ENCODE measurements around the gene PMS2. TPM values are rescaled to one million over a fixed set of nuclear protein-coding genes. Genes with fewer than 3 reads are reported as not detected.

Gene PMS2
- polyA plus RNA-seq, 1 donor (not counting 4 experiments of a cell fraction or from before 2014, with no cell fraction given), result 12.7 TPM

DNA sequence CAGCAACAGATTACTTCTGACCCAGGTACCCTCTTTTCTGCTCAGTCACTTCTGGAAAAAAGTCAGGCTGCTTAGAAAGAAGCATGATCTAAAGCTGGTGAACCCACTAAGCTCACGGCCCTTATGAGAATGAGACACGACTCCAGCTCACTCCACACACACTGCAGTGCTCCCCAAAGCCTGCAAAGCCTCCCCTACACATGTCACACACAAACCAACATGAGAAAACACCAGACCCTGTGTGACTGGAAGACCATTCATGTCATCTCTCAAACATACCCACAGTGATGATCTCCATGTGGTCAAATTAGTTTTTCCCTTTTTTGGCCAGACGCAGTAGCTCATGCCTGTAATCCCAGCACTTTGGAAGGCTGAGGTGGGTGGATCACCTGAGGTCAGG lies 22.7 kb upstream of the PMS2 start:
- DNase-seq (ENCODE audit: low read depth, low spot score) (no peak), FAIRE-seq (no peak)
- Histone ChIP-seq H3K4me1 (ENCODE audit: control insufficient read depth, extremely low read depth, insufficient read depth, low read length) (no peaks in the 10 kb centered on the region), H3K4me3 (ENCODE audit: control insufficient read depth in 2 of 3, extremely low read depth in 1 of 3, insufficient read depth in 2 of 3, low read depth in 1 of 3, low read length in 3 of 3) (no peak overlapping the region), H3K79me2 (ENCODE audit: control insufficient read depth, insufficient read depth, low read length) (peaks cover 2% of the 10 kb centered on the region), H3K27me3 (ENCODE audit: control insufficient read depth, extremely low read depth, insufficient read depth, low read length) (no peaks in the 10 kb centered on the region), H3K9ac (ENCODE audit: control insufficient read depth, extremely low read depth, insufficient read depth, low read length) (no peak overlapping the region), H2AFZ (ENCODE audit: control insufficient read depth, low read length) (no peak overlapping the region), H3K9me1 (ENCODE audit: control insufficient read depth, extremely low read depth, insufficient read depth, low read length) (no peaks in the 10 kb centered on the region), H3K27ac (ENCODE audit: control insufficient read depth, insufficient read depth, low read length) (no peak overlapping the region), H3K9me3 (ENCODE audit: control insufficient read depth, low read depth, low read length) (no peaks in the 10 kb centered on the region), H4K20me1 (ENCODE audit: control insufficient read depth, extremely low read depth, insufficient read depth, low read length) (no peaks in the 10 kb centered on the region), H3K36me3 (ENCODE audit: control insufficient read depth in 2 of 2, extremely low read depth in 1 of 2, insufficient read depth in 2 of 2, low read length in 2 of 2) (peaks cover 21 to 31% of the 10 kb centered on the region in 2 experiments), H3K4me2 (ENCODE audit: control insufficient read depth, extremely low read depth, insufficient read depth, low read depth, low read length) (no peak overlapping the region)
- no peak for TF ChIP-seq EZH2 (IDR thresholded peaks at IDR 0.05; ENCODE audit: low read length)
- TF ChIP-seq, protein P1, sequence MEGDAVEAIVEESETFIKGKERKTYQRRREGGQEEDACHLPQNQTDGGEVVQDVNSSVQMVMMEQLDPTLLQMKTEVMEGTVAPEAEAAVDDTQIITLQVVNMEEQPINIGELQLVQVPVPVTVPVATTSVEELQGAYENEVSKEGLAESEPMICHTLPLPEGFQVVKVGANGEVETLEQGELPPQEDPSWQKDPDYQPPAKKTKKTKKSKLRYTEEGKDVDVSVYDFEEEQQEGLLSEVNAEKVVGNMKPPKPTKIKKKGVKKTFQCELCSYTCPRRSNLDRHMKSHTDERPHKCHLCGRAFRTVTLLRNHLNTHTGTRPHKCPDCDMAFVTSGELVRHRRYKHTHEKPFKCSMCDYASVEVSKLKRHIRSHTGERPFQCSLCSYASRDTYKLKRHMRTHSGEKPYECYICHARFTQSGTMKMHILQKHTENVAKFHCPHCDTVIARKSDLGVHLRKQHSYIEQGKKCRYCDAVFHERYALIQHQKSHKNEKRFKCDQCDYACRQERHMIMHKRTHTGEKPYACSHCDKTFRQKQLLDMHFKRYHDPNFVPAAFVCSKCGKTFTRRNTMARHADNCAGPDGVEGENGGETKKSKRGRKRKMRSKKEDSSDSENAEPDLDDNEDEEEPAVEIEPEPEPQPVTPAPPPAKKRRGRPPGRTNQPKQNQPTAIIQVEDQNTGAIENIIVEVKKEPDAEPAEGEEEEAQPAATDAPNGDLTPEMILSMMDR (optimal IDR thresholded peaks at IDR 0.05 in 1 of 3, IDR thresholded peaks at IDR 0.05 in 1 of 3, conservative IDR thresholded peaks at IDR 0.05 in 1 of 3; ENCODE audit: extremely low read depth in 1 of 3, insufficient read depth in 2 of 3, low read length in 3 of 3), result no peak
- dilution Hi-C loops (cut with MboI; ENCODE audit: extremely low pct_ligation_motif_present, low sequenced_read_pairs), result no loop called here

DNA sequence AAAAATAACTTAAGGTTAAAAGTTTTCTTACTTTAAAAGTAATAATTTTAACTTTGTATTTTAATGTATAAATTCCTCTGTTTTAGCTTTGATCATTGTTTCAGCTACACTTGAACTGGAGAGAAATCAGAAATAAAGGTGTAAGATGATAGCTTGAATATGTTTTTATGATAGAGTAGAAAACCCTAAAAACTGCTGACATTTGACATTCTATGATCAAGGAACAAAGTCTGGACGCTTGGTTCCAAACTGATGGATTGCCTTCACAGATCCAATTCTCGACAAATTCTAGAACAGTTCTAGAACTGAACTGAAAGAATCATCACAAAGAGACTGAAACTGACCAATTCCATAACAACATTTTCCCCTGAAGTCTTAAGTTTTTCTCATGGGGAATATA lies 22.1 kb upstream of the PMS2 start, which contains the start of gene ANKRD61:
Gene ANKRD61, plus strand, starts transcription at position 389 of the 400 bp plus-strand sequence. Its CDS starts 0 bp downstream, at position 389.
- no peaks in the 10 kb centered on the region for H3K27me3 ChIP-seq (ENCODE audit: control insufficient read depth, extremely low read depth, insufficient read depth, low read length)
- FAIRE-seq, result no peak
- DNase-seq (ENCODE audit: low read depth, low spot score), result no peak
- no peaks in the 10 kb centered on the region for H3K4me1 ChIP-seq (ENCODE audit: control insufficient read depth, extremely low read depth, insufficient read depth, low read length)
- peaks cover 19 to 32% of the 10 kb centered on the region in 2 experiments for H3K36me3 ChIP-seq (ENCODE audit: control insufficient read depth in 2 of 2, extremely low read depth in 1 of 2, insufficient read depth in 2 of 2, low read length in 2 of 2)
- dilution Hi-C loops (cut with MboI; ENCODE audit: extremely low pct_ligation_motif_present, low sequenced_read_pairs), result no loop called here
- no peak within 1 kb of the TSS for H3K4me2 ChIP-seq (ENCODE audit: control insufficient read depth, extremely low read depth, insufficient read depth, low read depth, low read length)
- H4K20me1 ChIP-seq (ENCODE audit: control insufficient read depth, extremely low read depth, insufficient read depth, low read length), result no peaks in the 10 kb centered on the region
- no peak within 1 kb of the TSS for H2AFZ ChIP-seq (ENCODE audit: control insufficient read depth, low read length)
- H3K9me1 ChIP-seq (ENCODE audit: control insufficient read depth, extremely low read depth, insufficient read depth, low read length), result no peaks in the 10 kb centered on the region
- no peak within 1 kb of the TSS for H3K27ac ChIP-seq (ENCODE audit: control insufficient read depth, insufficient read depth, low read length)
- H3K4me3 ChIP-seq (ENCODE audit: control insufficient read depth in 2 of 3, extremely low read depth in 1 of 3, insufficient read depth in 2 of 3, low read depth in 1 of 3, low read length in 3 of 3), result no peak within 1 kb of the TSS
- no peaks in the 10 kb centered on the region for H3K9me3 ChIP-seq (ENCODE audit: control insufficient read depth, low read depth, low read length)
- no peak within 1 kb of the TSS for H3K9ac ChIP-seq (ENCODE audit: control insufficient read depth, extremely low read depth, insufficient read depth, low read length)
- H3K79me2 ChIP-seq (ENCODE audit: control insufficient read depth, insufficient read depth, low read length), result peaks cover 2% of the 10 kb centered on the region
- TF ChIP-seq EZH2 (IDR thresholded peaks at IDR 0.05; ENCODE audit: low read length), result no peak
- TF ChIP-seq, protein P1 (optimal IDR thresholded peaks at IDR 0.05 in 1 of 3, IDR thresholded peaks at IDR 0.05 in 1 of 3, conservative IDR thresholded peaks at IDR 0.05 in 1 of 3; ENCODE audit: extremely low read depth in 1 of 3, insufficient read depth in 2 of 3, low read length in 3 of 3), result no peak
